Lung microvascular endothelial cell (primary cell): Measurements from ENCODE around the gene IGFALS. TPM values are rescaled to one million over a fixed set of nuclear protein-coding genes. Genes with fewer than 3 reads are reported as not detected.

Source experiments
- DNase-seq, 2 donors: peaks; one replicate each; pipeline versions ENCODE4 v3.0.0 to v3.0.0-alpha.2; 2010; ENCODE audit warnings: low read depth in 2 of 2
- total RNA-seq: library from RNA; depleted of rRNA; stranded (reverse); fragments of >200 nt; gene quantifications from 2 replicates; pipeline ENCODE4 v1.2.1, GENCODE V29; 2014

IGFALS gene
- not detected in 2 replicates for total RNA-seq

- DNase-seq: no peak
Measured at GRCh38 chr16:1793578-1794220, at the start of gene IGFALS. Gene IGFALS, minus strand, starts transcription at chr16:1793705. Its CDS starts 53 bp downstream, at chr16:1793652.

GRCh38 chr16:1839554-1839953 is 46.0 kb upstream of the IGFALS start:
- peak in 1 of 2 donors; percentile 13 for DNase-seq

GRCh38 chr16:1834096-1834495 is 40.6 kb upstream of the IGFALS start:
- no peak for DNase-seq

- no peak for DNase-seq
Measured at GRCh38 chr16:1832838-1833454, 39.4 kb upstream of the IGFALS start.

DNA sequence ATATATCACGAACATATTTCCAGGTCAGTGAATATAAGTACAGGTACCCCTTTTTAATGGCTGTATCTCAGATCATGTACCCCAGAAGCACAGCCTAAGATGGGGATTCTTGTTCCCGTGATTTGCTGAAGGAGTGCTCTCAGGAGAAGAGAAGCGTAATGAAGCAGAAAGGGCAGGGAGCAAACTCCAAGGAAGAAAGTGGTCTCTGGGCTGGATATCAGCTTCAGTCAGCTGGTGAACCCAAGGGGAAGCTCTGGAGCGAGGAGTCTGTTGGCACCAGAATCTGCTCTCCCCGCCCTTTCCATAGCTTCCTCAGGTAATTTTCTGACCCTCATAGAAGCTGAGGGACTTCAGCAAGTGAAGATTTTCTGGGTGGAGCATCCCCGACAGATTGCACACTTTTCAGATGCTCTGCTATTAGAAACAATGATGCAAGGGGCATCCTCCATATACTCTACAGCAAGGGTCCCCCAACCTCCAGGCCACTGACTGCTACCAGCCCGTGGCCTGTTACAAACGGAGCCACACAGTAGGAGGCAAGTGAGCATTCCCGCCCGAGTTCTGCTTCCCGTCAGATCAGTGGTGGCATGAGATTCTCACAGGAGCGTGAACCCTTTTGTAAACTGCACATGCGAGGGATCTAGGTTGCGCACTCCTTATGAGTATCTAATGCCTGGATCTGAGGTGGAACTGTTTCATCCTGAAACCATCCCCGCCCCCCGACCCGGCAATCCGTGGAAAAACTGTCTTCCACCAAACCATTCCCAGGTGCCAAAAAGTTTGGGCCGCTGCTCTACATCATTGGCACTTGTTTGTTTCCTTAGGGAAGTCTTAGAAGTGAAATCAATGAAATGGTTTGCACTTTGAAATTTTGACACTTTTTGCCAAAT is 37.9 kb upstream of the IGFALS start:
- no peak for DNase-seq

- DNase-seq: no peak
Measured at GRCh38 chr16:1830213-1830612, 36.7 kb upstream of the IGFALS start.

DNA sequence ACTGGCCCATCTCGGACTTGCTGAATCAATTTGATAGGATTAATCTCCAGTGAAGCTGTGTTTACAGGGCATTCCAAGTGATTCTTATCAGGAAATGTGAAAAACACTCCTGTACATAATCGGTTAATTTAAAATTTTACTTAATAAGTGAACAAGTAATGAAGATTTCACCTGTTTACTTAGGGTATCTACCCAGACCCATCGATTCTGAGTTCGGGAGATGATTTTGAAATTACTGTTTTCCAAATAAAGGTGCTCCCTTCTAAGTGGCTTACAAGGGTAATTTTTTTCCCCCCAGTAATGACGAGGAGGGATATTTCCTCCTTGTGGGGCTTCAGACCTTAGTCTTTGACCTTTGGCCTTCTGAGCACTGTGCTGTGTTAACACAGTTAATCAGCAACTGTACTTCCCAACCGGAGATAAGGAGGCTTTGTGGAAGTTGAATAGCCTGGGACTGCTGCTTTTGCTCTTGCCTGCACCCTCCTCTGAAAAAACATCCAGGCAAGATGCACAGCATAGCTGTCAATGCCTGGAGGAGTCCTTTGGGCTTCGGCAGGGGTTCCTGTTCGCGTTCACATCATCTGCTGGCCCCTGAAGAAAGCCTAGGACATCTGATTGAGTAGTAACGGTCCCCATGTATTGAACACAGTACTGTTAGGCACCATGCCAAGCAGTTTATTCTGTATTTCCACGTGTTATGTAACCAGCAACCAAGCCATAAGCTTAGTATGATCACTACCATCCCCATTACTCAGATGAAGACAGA is 35.3 kb upstream of the IGFALS start:
- no peak for DNase-seq

- peak; percentile 98 to 99 for DNase-seq
Measured at GRCh38 chr16:1826691-1827573, 33.4 kb upstream of the IGFALS start, which contains the start of the genes FAHD1 and HAGH. Gene FAHD1, plus strand, starts transcription at chr16:1827206. Its CDS starts 33 bp downstream, at chr16:1827239. Gene HAGH, minus strand, starts transcription at chr16:1826825. Its CDS starts 38 bp downstream, at chr16:1826787.

DNA sequence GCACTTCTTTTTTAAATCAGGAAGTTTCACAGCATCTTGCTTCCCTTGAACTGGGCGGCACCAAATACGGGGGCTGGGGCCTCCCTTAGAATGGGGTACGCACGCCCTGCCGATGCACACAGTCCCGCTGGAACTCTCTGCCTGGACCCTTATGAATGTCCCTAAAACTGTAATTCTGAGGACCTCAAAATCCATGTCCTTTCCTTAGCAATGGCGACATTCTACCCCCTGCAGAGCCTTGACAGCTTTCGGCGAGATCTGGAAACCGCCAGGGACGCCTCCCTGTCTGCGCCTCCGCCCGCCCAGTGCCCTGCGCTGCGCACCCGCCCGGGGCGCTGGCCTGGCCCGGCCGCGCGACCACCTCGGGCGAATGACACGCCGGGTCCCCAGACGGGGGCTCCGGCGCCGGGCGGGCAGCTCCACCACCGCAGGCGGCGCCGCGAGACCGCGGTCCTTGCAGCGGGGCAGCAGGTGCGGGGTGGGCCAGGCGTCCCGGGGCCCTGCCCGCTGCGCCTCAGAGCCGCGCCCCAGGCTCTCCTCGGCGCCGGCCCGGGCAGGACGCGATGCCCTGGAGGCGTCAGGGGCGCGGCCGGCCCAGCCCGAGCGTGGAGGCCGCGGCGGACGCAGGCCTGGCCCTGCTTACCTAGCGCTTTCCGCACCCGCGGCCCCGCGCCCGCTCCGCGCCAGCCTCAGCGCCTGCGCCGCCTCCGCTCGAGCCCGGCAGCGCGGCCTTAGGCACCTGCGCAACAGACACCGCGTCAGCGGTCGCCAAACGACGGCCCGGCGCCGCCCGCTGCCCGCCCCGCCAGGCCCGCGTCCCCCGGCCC is 32.6 kb upstream of the IGFALS start:
- peak; percentile 75 to 83 for DNase-seq

DNA sequence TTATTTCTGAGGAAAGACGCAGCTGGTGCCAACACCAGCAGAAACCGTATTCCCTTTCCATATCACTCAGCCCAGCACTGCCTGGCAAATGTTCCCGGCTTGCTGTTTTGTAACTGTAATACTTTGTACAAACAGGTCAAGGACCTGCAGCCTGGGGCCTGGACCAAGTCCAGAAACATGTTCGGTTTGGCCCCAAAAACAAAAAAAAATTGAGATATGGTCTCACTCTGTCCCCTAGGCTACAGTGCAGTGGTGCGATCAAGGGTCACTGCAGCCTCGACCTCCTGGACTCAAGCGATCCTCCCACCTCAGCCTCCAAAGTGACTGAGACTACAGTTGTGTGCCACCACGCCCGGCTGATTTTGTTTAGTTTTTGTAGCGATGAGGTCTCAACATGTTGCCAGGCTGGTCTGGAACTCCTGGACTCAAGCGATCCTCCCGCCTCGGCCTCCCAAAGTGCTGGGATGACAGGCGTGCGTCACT is 31.9 kb upstream of the IGFALS start:
- DNase-seq: no peak

DNA sequence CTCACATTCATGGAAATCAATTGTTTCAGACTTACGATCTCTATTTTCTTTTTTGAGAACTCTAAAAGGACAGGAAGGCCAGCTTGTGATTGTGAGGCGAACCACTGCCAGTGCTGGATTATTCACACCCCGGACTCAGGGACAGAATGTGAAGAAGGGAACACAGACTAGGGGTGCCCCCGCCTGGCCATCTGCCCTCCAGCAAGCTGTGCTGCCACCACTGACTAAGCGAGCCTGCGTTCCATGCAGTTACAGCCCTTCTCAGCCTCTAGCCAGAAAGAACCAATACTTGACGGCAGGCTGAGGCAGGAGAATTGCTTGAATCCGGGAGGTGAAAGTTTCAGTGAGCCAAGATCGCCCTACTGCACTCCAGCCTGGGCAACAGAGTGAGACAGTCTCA is 30.3 kb upstream of the IGFALS start:
- DNase-seq: peak; percentile 39 to 54

- no peak for DNase-seq
Measured at GRCh38 chr16:1822801-1823200, 29.3 kb upstream of the IGFALS start.

DNA sequence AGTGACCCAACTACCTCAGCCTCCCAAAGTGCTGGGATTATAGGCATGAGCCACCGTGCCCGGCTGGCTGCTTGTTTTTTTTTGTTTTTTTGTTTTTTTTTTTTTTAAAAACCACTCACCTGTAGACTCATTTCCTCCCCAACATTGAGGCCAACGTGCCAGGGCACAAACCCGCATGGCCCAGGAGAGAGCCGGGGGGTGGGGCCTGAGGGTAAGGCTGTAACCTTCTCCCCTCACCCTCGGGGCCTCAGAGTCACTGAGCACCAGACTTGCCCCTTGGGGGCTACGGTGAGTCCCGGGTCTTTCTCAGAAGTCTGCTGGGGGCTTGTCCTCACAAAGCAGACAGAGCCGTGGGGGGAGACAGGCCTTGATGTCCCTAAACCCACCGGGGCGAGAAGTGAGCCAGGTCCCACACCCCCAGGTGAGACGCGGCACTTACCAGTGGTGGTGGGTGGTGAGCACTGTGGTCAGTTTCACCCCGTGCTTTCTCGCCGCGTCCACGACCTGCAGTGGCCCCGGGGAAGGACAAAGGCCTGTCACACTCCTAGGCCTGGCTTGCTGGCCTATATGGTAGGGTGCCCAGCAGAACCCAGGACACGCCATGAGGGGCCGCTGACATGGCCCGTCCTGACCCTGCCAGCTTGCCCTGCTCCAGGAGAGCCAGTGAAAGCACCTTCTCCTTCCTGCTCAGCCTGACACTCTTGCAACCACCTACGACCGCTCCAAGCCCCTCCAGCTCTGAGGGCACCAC is 28.5 kb upstream of the IGFALS start:
- no peak for DNase-seq

- DNase-seq: no peak
Measured at GRCh38 chr16:1820946-1821290, 27.4 kb upstream of the IGFALS start.

DNA sequence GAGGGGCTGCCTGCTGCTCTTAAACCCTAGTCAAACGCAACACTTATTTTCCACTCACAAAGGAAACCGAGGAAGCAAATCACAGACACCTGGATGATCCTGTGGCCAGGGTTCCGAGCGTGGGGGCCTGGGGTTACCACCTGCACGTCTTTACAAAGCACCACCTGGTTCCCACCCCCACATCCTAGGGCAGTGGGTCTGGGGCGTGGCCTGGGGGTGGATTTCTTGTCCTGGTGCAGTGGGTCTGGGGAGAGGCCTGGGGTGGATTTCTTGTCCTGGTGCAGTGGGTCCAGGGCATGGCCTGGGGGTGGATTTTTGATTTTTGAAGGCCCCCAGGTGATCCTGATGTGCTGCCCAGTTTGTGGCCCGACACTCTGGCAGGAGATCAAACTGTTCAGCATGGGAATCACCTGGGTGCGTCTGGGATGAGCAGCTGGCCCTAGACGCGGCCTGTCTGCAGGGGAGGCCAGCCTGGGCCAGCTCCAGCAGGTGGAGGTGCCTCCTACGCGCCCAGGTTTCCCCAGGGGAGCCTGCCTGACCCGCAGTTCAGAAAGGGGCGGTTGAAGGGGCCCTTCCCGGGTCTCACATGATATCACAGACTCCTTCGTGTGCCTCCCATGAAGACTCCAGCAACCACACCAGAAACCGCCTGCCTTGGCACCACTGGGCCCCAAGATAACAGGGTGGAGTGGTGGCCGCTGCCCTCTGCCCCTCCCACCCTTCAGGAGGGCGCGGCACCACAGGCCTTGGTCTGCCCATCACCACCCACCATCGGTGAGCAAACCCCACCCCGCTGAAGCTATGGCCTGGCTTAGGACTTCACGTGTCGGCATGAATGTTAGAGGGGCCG is 26.8 kb upstream of the IGFALS start:
- no peak for DNase-seq

- no peak for DNase-seq
Measured at GRCh38 chr16:1819611-1820010, 26.1 kb upstream of the IGFALS start.

DNA sequence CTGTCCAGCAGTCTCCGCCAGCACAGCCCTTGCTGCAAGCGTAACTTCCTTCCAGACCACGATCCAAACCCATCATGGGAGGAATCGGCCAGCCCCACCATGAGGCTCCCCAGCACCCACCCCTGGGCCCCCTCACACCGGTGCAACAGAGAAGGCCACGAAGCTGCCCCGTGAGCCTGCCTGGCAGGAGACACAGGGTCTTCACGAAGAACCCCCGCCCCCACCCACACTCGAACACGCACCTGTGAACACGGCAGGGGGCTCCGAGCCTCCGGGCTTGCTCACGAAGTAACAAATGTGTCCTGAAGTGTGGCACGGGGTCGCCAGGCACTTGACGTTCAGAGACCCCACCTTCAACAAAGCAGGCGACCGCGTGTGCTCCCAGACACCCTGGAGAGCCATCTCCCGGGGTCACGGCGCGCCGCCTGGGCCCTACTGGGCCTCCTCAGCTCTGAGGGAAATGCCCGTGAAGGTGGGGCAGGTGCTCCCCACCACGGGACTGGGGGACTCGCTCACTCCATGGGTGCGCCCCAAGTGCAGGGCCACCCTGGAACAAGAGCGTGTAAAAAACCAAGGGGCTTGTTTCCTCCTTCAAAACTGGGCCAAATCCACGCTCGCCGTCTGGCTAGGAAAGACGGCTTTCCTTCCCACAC is 25.5 kb upstream of the IGFALS start:
- DNase-seq: no peak
